Lung (tissue), 12 donors: ENCODE data around the gene PALLD. TPM values are rescaled to one million over a fixed set of nuclear protein-coding genes. Genes with fewer than 3 reads are reported as not detected.

Source experiments
- ATAC-seq: fragments of 200-7000 bp; cut with Tn5 transposase; one replicate; pipeline ENCODE4 v1.9.1; 2020; ENCODE audit warnings: moderate number of reproducible peaks; ENCODE audit not compliant: insufficient read depth, low FRiP score
- DNase-seq, 3 donors: peaks; one replicate each; pipeline ENCODE4 v3.0.0-alpha.2; 2013 to 2017
- H3K27ac ChIP-seq, 2 donors: one replicate each; pipeline ENCODE4 v1.5.1; 2013; ENCODE audit warnings: mild to moderate bottlenecking in 2 of 2, moderate library complexity in 2 of 2, control low read depth in 1 of 2, inconsistent platforms in 1 of 2, low read depth in 1 of 2, low read length in 1 of 2
- H3K27me3 ChIP-seq, 3 donors: one replicate each; pipeline ENCODE4 v1.5.1; 2013; ENCODE audit warnings: low read length in 2 of 3; ENCODE audit not compliant: control insufficient read depth in 3 of 3, insufficient read depth in 3 of 3
- H3K36me3 ChIP-seq, 4 donors: one replicate each; pipeline ENCODE4 v1.5.1; 2013; ENCODE audit warnings: low read length in 4 of 4, mild to moderate bottlenecking in 1 of 4, moderate library complexity in 1 of 4; ENCODE audit not compliant: control insufficient read depth in 4 of 4, insufficient read depth in 4 of 4
- H3K4me1 ChIP-seq, 5 donors: one replicate each; pipeline ENCODE4 v1.5.1; 2013; ENCODE audit warnings: low read length in 5 of 5, mild to moderate bottlenecking in 2 of 5, moderate library complexity in 1 of 5; ENCODE audit not compliant: control insufficient read depth in 5 of 5, insufficient read depth in 5 of 5
- H3K4me3 ChIP-seq: one replicate; pipeline ENCODE4 v1.5.1; 2013; ENCODE audit warnings: mild to moderate bottlenecking, control low read depth, moderate library complexity
- H3K9ac ChIP-seq, 2 donors: one replicate each; pipeline ENCODE4 v1.5.1; 2013; ENCODE audit warnings: low read length in 2 of 2, control low read depth in 1 of 2; ENCODE audit not compliant: insufficient read depth in 1 of 2
- H3K9me3 ChIP-seq, 4 donors: one replicate each; pipeline ENCODE4 v1.5.1; 2013; ENCODE audit warnings: low read length in 3 of 4, mild to moderate bottlenecking in 1 of 4, moderate library complexity in 1 of 4; ENCODE audit not compliant: control insufficient read depth in 4 of 4, insufficient read depth in 3 of 4
- CTCF ChIP-seq: IDR thresholded peaks from 2 replicates; pipeline ENCODE4 v1.5.1; 2012; ENCODE audit warnings: mild to moderate bottlenecking; ENCODE audit errors: control extremely low read depth, extremely low read depth
- WGBS, 2 donors: extraction: QIAGEN DNeasy Blood & Tissue Kit; methylation state at CpG; one replicate each; pipeline ENCODE4 v1.1.7; 2013; 5-methylcytosine and 5-hydroxymethylcytosine counted together
- polyA plus RNA-seq, 2 donors: library from polyadenylated mRNA; stranded (reverse); fragments of 200-250 nt; gene quantifications; one replicate each; pipeline ENCODE4 v1.2.1, GENCODE V29; 2013
- total RNA-seq, 2 donors: library from RNA; depleted of rRNA in 1 of 2; stranded (reverse); fragments of >200 nt in 1 of 2; gene quantifications; one replicate each; pipeline ENCODE4 v1.2.1, GENCODE V29; 2014 to 2021
- donor health status: control.
- donor health status: control.
- donor health status: Bipolar disorder and iron deficiency.
- donor health status: healthy.
- donor health status: DM: yes; HTN: yes; CAD: no.

Gene PALLD
- total and polyA plus RNA-seq, 4 donors = 20.7 to 139 (median 63.0) TPM

GRCh38 chr4:168574581-168575295 lies 77.9 kb downstream of the PALLD start:
- H3K27ac ChIP-seq = no peak overlapping the region
- ATAC-seq (no peak), DNase-seq (no peak)
- no peaks in the 10 kb centered on the region for H3K36me3 ChIP-seq
- no peaks in the 10 kb centered on the region for H3K9me3 ChIP-seq
- no peak overlapping the region for H3K4me3 ChIP-seq
- H3K27me3 ChIP-seq = no peaks in the 10 kb centered on the region
- 80 to 87% methylated on average over 5 of the region's 5 CpGs for whole genome bisulfite sequencing, 2 donors
- TF ChIP-seq CTCF = no peak
- H3K9ac ChIP-seq = no peak overlapping the region
- H3K4me1 ChIP-seq = peaks cover 0 to 20% (median 4%) of the 10 kb centered on the region in 5 donors

- Histone ChIP-seq H3K36me3 (no peaks in the 10 kb centered on the region), H3K27ac (no peak overlapping the region), H3K4me3 (no peak overlapping the region), H3K27me3 (no peaks in the 10 kb centered on the region), H3K4me1 (peaks cover 0 to 16% (median 0%) of the 10 kb centered on the region in 5 donors), H3K9ac (no peak overlapping the region), H3K9me3 (no peaks in the 10 kb centered on the region)
- no peak for DNase-seq
- no peak for TF ChIP-seq CTCF
- WGBS, 2 donors = 95 to 98% methylated on average over 2 of the region's 2 CpGs
- ATAC-seq = no peak
Measured at GRCh38 chr4:168575473-168575872, 78.6 kb downstream of the PALLD start.

- WGBS, 2 donors = 68 to 73% methylated on average over 5 of the region's 5 CpGs
- Histone ChIP-seq H3K27me3 (no peaks in the 10 kb centered on the region), H3K4me3 (no peak overlapping the region), H3K9me3 (peaks cover 0 to 3% (median 0%) of the 10 kb centered on the region in 4 donors), H3K36me3 (no peaks in the 10 kb centered on the region), H3K4me1 (peaks cover 0 to 16% (median 0%) of the 10 kb centered on the region in 5 donors), H3K27ac (no peak overlapping the region), H3K9ac (no peak overlapping the region)
- DNase-seq (no peak), ATAC-seq (no peak)
- no peak for TF ChIP-seq CTCF
Measured at GRCh38 chr4:168577624-168578023, 80.8 kb downstream of the PALLD start.
